ENCODE results near the gene RECK.
A peak's percentile ranks its signal among the peaks of the same experiment; 100 is the strongest.
"Not testable (repeated sequence)": the region's sequence is repeated elsewhere in the genome, so short reads cannot be mapped to it uniquely, and the experiment has no call there.

Gene RECK

DNA sequence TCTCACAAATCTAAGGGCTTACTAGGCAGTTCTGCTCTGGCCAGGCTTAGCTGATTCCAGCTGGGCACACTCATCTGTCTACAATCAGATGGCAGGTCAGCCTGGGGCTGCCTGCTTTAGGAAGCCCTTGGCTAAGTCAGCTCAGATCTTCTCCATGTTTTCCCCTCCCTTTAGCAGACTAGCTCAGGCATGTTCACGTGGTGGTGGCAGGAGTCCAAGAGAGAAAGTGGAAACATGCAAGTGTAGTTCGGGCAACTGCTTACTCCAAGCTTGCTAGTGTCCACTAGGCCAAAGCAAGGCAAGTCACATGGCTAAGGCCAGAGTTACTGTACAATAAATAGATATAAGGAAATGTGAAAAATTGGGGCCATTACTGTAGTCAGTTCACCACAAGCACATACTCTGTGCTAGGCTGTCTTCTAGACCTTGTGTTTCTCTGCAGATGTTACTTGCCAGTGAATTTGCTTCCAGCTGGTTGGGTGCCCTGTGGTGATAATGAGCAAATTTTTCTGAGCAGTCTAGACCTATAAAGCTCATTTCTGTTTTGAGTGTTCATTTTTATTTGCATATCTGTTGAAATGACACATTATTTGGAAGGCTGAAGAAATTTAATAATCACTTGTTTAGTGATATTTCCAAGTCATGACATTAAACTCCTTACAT is 38.3 kb downstream of the RECK start:
- no peak for DNase-seq

DNA sequence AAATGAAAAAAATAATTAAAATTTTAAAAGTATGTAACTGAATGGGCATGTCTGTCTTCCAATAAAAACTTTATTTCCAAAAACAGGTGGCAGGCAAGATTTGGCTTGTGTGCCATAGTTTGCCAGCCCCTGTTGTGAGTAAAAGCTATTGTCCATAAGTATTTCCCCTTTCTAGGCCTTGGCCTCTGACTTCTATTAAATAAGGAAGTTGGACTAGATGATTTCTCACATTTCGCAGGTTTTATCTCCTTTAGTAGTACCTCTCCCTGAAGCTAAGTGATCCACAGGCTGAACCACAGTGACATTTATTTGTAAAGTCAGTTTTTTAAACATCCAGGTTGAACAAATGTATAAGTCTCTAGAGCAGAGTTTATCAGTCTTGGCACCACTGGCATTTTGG is 41.3 kb downstream of the RECK start:
- no peak for DNase-seq

DNA sequence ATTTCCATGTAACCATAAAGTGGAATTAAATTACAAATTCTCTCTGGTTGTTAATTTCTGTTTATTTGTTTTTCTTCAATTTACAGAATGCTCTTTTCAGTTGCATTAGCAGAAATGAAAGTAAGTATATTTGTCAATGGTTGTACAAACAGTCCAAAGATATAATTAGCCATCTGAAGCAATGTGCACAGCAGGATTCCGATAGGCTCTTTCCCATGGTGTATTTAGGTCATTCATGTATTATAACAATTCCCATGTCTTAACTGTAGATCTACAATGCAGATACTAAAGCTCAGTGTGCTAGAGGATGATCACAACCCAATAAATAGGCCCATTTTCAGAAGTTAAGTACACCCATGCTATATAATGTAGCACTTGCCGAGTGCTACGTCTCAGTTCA is 43.8 kb downstream of the RECK start:
- DNase-seq = no peak

DNA sequence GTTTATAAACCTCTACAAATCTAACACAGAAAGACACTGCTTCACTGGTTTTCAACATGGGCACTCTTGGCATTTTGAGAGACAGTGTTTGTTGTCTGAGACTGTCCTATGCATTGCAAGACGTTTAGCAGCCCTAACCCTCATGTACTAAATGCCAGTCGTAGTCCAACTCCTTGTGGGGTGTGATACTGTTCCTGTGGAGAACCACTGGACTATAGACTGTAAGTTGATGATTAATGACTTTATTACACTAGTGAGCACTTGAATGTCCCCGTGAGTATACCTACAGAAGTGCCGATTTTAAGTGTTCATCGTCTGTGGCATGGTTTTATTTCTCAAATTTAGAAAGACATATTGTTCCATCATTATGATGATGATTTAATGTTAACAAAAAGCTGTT is 46.2 kb downstream of the RECK start:
- no peak for DNase-seq

DNA sequence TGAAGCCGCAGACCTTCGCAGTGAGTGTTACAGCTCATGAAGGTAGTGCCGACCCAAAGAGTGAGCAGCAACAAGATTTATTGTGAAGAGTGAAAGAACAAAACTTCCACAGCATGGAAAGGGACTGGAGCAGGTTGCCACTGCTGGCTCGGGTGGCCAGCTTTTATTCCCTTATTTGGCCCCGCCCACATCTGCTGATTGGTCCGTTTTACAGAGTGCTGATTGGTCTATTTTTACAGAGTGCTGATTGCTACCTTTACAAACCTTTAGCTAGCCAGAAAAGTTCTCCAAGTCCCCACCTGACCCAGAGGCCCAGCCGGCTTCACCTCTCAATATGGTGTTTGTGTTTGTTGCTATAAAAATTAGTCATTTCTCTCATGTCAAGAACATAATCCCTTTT is 49.7 kb downstream of the RECK start:
- no peak for DNase-seq

DNA sequence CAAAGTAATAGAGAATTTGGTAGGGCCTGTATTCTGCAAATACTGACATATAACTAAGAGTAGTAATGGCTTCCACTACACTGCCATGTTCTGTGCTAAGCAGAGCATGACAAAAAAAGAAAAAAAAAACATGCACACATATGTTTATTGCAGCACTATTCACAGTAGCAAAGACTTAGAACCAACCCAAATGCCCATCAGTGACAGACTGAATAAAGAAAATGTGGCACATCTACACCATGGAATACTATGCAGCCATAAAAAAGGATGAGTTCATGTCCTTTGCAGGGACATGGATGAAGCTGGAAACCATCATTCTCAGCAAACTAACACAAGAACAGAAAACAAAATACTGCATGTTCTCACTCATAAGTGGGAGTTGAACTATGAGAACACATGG is 50.3 kb downstream of the RECK start:
- DNase-seq = not testable (repeated sequence)

DNA sequence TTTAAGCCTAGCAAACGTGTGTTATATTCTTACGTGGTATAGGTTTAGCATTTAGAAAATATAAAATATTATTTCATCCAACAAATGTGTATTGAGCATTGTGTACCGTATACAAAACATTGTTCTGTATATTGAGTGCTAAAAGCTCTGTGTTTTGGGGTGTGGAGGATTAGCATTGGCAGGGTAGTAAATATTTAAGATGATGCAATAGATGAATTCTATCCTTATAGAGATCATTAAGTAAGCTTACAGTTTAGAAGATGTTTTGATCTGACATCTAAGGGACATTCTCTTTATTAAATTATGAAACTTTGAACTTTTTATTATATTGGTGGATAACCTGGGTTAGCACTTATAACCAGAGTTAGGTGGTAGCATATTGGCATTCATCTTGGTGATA is 51.3 kb downstream of the RECK start:
- DNase-seq = no peak

DNA sequence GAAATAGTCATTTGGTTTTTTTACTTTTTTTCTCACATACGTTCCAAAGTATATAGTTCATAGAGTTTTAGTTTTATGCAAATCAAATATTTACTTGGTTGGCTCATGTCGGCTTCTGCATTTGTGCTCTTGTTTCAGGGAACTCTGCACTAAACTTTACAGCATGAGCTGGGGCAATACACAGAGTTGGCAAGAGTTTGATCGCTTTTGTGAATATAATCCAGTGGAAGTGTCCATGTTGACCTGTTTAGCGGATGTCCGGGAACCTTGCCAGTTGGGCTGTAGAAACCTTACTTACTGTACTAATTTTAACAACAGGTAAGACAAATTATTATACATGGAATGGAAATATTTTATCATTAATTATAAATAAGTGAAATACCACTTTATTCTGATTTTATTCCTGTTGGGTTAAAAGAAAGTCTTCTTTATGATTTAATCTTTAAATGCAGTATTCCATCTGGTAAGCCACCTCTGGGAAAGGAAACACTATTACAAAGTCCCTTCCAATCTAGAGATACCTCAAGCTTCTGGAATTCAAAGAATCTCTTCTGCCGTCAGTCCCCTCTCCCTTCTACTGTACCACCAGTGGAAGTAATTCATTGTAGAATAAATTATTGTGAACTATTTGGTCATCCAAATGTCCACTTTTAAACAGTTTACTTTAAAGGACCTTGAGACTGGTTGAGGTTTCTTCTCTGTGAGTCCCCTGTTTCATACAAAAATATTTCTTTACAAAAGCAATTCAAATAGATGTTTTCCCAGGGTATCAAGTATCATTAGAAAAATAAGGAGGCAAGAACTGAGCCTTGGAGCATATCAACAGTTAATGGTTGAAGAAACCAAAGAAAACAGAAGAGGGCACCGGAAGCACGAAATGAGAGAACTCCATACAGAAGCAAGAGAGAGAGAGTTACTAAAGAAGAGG is 54.6 kb downstream of the RECK start:
- DNase-seq = no peak

DNA sequence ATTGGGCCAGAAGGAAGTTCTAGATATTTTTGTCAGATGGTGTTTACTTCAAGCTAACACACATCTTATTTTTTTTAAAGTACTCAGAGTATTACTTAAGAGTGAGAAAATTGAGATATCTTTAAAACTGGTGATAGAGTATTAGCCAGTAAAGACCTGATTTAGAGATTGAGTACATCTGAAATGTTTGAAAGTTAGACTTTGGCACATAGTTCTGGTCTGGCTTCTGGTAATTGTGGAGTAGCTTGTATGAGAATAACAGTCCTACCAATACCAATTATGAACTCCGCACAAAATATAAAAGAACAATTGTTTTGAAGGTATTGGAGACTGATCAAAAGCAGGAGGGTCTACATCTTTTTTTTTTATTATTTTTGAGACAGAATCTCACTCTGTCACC is 55.3 kb downstream of the RECK start:
- no peak for DNase-seq

DNA sequence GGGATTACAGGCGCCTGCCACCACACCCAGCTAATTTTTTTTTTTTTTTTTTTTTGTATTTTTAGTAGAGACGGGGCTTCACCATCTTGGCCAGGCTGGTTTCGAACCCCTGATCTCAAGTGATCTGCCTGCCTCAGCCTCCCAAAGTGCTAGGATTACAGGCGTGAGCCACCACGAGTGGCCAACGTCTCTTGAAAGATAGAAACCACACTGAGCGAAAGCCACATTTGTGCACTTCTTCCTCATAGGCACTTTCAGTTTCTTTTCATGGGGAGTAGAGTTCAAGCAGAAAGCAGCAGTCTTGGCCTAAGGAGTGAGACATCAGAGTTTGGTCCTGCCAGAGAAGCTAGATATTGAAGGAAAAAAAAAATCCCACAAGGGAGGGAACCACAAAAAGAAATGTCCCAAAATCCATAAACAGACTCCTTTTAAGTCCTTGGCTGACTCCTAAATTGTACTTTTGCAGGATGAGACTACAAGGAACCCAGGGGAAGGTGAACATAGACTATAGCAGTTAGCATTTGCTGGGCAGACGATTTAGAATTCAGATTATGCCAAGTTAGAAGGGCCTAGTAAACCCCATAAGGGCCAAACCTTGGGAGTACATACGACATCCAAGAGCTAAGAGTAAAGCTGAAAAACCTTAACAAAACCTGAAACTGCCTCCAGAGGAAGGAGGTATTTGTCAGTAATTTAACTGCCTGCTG is 55.9 kb downstream of the RECK start:
- no peak for DNase-seq

DNA sequence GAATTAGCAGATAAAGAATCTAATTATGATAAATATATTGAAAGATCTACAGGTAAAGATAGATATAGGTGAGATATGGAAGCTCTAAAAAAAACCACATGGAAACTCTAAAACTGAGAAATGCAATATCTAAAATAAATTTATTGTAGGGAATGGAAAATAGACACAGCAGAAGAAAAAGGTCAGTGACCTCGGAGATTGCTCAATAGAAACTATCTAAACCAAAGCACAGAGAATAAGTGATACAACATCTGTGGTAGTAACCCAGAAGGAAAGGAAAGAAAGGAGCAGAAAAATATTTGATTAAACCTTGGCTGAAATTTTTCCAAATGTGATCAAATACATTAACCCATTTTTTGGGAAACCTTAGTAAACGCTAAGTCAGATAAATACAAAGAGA is 56.7 kb downstream of the RECK start:
- no peak for DNase-seq

DNA sequence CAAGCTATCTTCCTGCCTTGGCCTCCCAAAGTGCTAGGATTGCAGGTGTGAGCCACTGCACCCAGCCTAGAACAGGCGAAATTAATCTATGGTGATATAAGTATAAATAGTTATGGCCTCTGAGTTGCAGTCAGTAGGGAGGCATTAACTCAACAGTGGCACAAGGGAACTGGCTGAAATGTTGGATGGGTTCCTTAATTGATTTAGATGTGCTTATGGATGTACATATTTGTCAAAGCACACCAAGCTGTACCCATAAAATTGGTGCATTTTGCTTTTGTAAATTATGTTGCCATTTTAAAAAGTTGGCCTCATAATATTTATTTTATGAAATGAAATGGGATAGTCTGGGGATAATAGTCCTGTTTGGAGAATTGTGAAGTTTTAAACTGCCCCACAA is 63.0 kb downstream of the RECK start:
- no peak for DNase-seq

DNA sequence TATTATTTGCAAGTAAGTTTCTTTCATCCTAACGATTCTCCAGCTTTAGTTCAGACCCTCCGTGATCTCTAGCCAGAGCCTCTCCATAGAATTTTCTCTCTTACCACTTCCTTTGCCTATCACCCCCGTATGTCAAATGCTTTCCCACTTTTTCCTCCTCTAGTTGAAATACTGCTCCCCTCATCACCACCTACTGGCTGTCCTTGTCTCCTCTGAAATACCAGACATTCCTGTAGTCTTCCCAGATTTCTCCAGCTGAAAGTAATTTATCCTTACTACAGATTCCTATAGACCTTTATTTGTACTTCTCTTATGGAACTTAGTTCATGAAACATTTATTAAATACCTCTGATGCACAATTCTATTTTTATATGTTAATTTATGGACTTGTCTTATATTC is 63.8 kb downstream of the RECK start:
- DNase-seq = no peak

DNA sequence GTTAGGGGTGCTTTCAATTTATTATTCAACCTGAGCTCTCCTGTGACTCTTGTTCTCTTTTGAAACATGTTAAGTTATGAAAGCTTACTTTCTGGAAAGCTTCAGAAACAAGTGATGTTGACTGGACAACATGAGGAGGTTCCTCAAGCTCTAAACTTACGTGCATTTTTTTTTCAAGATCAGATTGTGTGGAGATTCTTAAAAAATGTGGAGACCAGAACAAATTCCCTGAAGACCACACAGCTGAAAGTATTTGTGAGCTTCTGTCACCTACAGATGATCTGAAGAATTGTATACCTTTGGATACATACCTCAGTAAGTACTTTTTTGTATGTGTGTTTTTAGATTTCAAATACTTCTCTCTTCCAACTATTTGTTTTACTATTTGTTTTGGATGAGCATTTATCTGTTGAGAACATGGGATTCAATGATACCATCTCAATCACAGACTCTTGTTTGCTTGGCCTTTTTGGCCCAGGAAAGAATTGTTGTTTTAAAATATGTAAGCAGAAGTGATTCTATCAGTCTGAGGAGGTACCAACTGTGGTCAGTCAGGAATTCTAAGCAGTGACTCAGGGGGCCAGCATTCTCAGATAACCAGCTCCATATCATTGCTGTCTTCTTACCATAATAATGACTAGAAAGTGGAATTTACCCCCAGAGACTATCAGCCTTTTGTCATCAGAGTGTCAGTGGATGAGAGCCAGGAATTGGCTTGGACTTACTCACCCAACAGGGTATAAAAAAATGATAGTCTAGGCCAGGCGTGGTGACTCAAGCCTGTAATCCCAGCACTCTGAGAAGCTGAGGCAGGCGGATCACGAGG is 65.4 kb downstream of the RECK start:
- no peak for DNase-seq

DNA sequence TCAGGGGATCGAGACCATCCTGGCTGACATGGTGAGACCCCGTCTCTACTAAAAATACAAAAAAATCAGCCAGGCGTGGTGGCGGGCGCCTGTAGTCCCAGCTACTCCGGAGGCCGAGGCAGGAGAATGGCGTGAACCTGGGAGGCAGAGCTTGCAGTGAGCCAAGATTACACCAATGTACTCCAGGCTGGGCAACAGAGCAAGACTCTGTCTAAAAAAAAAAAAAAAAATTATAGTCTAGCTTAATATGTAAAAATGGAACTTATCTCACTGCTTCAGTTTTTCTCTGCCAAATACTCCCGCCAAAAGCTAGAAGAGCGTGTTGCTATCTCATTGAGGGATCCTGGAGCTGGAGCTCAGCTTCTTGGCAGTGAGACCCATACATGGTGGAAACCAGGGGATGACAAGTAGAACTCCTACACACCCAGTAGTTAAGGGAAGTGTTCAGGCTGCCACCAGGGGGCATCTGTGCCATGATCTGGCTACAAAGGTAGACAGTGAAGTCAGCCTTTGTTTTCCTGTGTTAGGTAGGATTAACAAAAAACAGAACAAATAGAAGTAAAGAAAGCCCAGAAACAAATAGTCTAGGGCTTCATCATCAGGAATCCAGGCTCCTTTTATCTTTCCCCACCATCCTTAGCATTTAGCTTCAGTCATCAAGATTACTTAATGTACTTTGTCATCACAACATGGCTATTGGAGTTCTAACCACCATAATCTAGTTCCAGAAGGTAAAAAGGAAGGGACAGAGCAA is 66.2 kb downstream of the RECK start:
- peak; percentile 84 for DNase-seq

DNA sequence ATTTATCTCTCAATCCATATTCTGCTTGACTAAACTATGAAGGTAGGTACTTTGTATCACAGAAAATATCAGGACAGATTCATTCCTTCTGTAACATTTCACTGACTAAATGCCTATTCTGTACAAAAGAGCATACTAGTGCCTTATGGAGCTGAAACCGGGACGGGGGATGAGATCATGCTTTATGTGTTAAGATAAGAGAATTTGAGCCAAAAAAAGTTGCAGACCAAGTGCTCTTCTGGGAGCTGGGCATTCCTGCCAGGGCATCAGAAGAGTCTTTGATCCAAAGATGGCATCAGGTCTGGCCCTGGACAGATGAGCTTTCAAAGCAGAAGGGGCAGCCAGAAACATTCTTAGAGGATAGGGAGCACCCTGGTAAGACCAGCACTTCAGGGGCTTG is 72.4 kb downstream of the RECK start:
- DNase-seq = no peak

DNA sequence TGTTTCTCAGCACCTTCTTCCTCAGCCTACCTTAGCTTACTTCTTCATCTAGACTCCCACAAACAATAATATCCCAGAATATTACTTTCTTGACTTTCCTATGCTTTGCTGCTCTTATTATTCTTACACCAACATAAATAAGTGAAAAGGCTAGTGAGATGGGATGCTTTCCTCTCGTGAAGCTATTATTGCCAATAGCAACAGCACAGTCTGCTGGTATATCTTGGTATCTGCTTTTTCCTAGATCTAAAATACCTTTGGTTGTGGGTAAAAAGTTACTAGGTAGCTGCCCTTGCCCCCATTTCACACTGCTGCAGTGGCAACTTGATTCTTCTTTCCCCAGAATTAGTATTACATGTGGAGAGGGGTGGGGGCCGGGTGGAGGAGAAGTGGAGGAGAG is 73.7 kb downstream of the RECK start:
- DNase-seq = no peak

DNA sequence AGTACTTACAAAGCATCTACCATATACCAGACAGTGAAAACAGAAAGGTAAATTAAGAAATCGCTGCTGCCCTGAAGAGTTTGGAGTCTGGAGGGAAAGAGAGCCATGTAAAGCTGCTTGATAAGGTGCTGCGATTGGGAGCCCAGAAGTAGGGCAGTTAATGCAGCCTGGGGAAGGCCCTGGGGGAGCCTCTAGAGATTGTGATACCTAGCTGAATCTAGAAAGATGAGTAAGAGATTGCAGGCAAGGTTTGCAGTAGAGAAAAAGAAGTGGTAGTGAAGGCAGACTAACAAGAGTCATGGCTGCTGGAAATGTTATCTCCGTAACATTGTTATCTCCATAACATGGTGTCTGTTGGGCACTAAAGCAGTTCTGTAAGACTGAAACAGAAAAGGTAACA is 75.8 kb downstream of the RECK start:
- no peak for DNase-seq

DNA sequence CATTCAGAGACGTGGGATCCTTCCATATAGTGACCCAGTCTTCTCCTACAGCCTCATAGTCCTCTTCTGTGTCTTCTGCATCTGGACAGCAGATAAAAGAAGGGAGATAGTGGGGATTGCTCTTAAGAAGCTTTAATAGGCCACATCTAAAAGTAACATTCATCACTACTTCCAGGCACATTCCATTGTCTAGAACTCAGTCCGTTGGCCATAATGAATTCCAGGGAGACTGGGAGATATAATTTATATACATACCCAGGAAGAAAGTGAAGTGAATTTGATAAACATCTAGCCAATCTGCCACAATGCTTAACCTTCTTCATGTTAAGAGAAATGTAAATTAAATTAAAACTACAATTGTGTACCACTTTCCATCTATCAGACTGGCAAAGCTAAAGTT is 77.3 kb downstream of the RECK start:
- no peak for DNase-seq

DNA sequence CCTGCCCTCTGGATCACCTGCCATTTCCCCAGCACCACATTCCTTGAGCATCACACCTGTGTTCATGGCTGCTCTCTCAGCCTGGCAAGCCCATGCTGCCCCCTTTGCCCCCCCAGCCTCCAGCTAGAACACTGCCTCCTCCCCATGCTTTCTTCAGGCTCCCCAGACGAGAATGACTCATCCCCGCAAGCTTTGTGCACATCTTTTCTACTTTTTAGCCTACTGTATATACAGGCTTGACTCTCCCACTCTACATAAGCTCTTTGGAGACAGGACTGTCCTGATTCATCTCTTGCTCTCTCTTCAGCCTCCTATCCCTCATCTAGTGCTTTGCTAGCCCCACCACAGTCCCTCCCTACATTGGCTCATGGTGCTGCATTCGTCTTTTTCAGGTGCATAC is 79.9 kb downstream of the RECK start:
- DNase-seq = no peak

DNA sequence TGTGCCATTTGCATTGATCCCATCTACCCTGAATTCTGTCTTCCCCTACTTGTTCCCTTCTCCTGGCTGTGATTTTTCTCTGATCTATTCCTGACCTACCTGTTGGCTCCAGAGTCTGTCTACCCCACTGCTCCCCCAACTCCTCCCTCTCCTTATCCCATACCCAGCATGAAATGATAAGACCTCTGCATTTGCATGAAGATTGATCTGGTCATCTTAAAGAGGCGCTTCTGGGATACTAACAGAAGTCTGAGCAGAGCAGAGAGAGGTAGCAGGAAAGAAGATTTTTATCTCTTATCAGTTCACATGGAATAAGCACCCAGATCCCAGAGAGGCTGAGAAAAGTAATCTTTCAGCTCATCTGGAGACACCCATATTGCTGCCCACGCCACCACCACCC is 81.5 kb downstream of the RECK start:
- DNase-seq = no peak

DNA sequence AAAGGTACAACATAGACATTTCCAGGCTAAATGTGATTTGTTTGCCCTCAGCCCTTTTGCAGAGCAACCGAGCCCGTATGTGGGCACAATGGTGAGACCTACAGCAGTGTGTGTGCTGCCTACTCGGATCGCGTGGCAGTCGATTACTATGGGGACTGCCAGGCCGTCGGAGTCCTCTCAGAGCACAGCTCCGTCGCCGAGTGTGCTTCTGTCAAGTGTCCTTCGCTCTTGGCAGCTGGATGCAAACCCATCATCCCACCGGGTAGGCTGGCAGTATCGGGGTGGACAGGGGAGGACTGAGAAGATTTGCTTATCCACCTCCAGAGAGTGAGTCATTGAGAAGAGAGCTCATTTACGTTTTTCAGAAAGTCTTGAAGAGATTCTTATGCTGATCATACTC is 82.0 kb downstream of the RECK start:
- peak; percentile 86 for DNase-seq

Data from NCI-H2029 (cell line).